ENCODE measurements around the gene RAB3GAP2. TPM values are rescaled to one million over a fixed set of nuclear protein-coding genes. Genes with fewer than 3 reads are reported as not detected.
"Not testable (repeated sequence)": the region's sequence is repeated elsewhere in the genome, so short reads cannot be mapped to it uniquely, and the experiment has no call there.

Gene RAB3GAP2
- total and polyA plus RNA-seq, 8 donors = 34.9 to 43.8 (median 36.2) TPM

- DNase-seq = peak in 3 of 4 donors; percentile 16 to 66 (median 39)
- H3K4me3 ChIP-seq; intact Hi-C loops (cut with DNase I); H3K27ac ChIP-seq; H3K27me3 ChIP-seq; H3K36me3 ChIP-seq; H3K9me3 ChIP-seq: not testable (repeated sequence)
- ATAC-seq = peak; percentile 92
- peaks cover 0 to 28% of the 10 kb centered on the region in 2 donors for H3K4me1 ChIP-seq
- TF ChIP-seq CTCF (IDR thresholded peaks at IDR 0.05) = peak; percentile 28 to 35
Measured at GRCh38 chr1:220218397-220219135, 53.7 kb downstream of the RAB3GAP2 start.

- peak in 1 of 2 donors; percentile 18 for TF ChIP-seq CTCF (IDR thresholded peaks at IDR 0.05)
- ATAC-seq (peak; percentile 33), DNase-seq (no peak)
Measured at GRCh38 chr1:220217383-220217988, 54.8 kb downstream of the RAB3GAP2 start.

GRCh38 chr1:220213382-220213983, 58.8 kb downstream of the RAB3GAP2 start:
- intact Hi-C loops (cut with DNase I) = no loop called here
- DNase-seq (no peak), ATAC-seq (no peak)
- Histone ChIP-seq H3K27me3 (no peaks in the 10 kb centered on the region), H3K27ac (no peak overlapping the region), H3K9me3 (no peaks in the 10 kb centered on the region), H3K4me3 (no peak overlapping the region), H3K36me3 (peaks cover 0 to 34% of the 10 kb centered on the region in 2 donors), H3K4me1 (peaks cover 0 to 23% of the 10 kb centered on the region in 2 donors)
- no peak for TF ChIP-seq CTCF (IDR thresholded peaks at IDR 0.05)

More at GRCh38 chr1:220217383-220217988, 54.8 kb downstream of the RAB3GAP2 start:
- H3K27me3 ChIP-seq = no peaks in the 10 kb centered on the region
- no peaks in the 10 kb centered on the region for H3K9me3 ChIP-seq
- no peak overlapping the region for H3K27ac ChIP-seq
- peaks cover 0 to 10% of the 10 kb centered on the region in 2 donors for H3K36me3 ChIP-seq
- intact Hi-C loops (cut with DNase I) = no loop called here
- H3K4me1 ChIP-seq = peaks cover 0 to 23% of the 10 kb centered on the region in 2 donors
- H3K4me3 ChIP-seq = no peak overlapping the region

GRCh38 chr1:220207411-220207810, 64.8 kb downstream of the RAB3GAP2 start:
- Histone ChIP-seq H3K4me3 (no peak overlapping the region), H3K4me1 (no peaks in the 10 kb centered on the region), H3K27me3 (no peaks in the 10 kb centered on the region), H3K9me3 (no peaks in the 10 kb centered on the region), H3K36me3 (peaks cover 0 to 73% of the 10 kb centered on the region in 2 donors), H3K27ac (no peak overlapping the region)
- DNase-seq (no peak), ATAC-seq (no peak)
- no peak for TF ChIP-seq CTCF (IDR thresholded peaks at IDR 0.05)
- intact Hi-C loops (cut with DNase I) = no loop called here

- H3K27ac ChIP-seq; intact Hi-C loops (cut with DNase I); H3K4me3 ChIP-seq; H3K9me3 ChIP-seq; DNase-seq; ATAC-seq; H3K4me1 ChIP-seq; H3K27me3 ChIP-seq: not testable (repeated sequence)
- H3K36me3 ChIP-seq = peaks cover 0 to 75% of the 10 kb centered on the region in 2 donors
Measured at GRCh38 chr1:220204758-220205157, 67.5 kb downstream of the RAB3GAP2 start.
